Posterior cingulate gyrus (tissue), 11 donors: Measurements from ENCODE around the gene PGBD5.

ENCODE experiments used
- DNase-seq, 10 donors: peaks; one replicate each; pipeline versions ENCODE4 v3.0.0 to v3.0.0-alpha.2; 2020 to 2021; ENCODE audit warnings: mixed read lengths in 3 of 10
- intact Hi-C: fragments of 100-400 bp; cut with DNase I; formaldehyde crosslinking; loops from one replicate; pipeline ENCODE4 v1.15.1; 2023

The PGBD5 gene

DNA sequence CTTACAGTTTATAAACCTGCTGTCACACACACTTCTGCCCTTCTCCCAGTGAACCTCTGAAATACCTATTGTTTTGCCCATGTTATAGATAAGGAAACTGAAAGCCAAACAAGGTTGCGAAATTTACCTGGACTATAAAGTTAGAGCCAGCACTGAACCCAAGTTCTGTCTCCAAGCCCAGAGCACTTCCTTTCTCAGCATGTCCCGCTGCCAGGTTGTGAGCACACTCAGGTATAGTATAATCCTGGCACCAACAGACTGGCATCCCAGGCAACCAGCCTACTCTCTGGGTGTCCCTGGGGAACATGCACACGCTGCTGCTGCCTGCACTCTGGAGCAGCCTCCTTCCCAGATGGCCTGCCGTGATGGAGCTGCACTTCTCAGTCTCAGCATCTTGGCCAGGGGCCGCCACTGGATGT, 45.1 kb downstream of the PGBD5 start:
- intact Hi-C loops, result no loop called here
- peak in 7 of 10 donors; percentile 42 to 93 (median 69) for DNase-seq

- DNase-seq, result no peak
- intact Hi-C loops, result no loop called here
Observed at GRCh38 chr1:230379928-230380327, 46.2 kb downstream of the PGBD5 start.

- intact Hi-C loops, result no loop called here
- DNase-seq, result no peak
Observed at GRCh38 chr1:230379462-230379861, 46.7 kb downstream of the PGBD5 start.

DNA sequence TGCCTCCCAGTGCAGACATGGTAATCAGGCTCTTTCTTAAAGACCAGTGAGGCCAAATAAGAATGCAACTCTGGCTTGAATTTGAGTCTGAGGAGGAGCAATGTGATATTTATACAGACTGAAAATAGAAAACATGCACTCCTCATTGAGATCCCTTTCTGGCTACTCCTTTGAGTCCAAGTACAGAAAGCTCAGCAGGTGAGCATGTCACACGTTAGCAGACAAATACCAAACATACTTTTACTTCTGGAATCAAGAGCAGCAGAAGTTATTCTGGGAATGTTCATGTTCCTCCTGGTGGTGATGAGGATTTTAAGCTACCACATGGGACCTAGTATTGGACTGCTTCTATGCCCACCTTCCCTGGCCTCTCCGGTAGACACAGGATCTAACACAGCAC, 48.3 kb downstream of the PGBD5 start:
- intact Hi-C loops, result no loop called here
- no peak for DNase-seq

DNA sequence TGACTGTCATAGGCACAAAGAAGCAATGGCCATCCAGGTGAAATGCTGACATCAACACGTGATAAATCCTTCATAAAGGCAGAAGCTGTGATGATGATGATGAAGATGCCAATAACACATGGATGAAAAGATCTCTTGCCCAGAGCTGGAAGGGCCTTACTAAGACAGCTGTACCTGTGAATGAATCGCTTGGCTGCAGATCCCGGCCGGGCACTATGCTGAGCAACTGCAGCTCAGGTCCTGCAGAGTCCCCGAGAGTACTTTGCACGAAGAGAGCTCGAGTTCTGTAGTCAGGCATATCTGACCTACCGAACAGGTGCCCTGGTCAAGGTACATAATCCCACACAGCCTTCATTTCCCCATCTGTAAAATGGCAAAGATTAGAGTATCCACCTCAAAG, 48.8 kb downstream of the PGBD5 start:
- peak in 2 of 10 donors; percentile 74 to 77 for DNase-seq
- intact Hi-C loops, result no loop called here

- intact Hi-C loops, result no loop called here
- DNase-seq, result peak in 2 of 10 donors; percentile 55 to 89
Observed at GRCh38 chr1:230376296-230376695, 49.8 kb downstream of the PGBD5 start.

- intact Hi-C loops, result no loop called here
- DNase-seq, result peak in 8 of 10 donors; percentile 45 to 91 (median 50)
Observed at GRCh38 chr1:230375780-230376179, 50.4 kb downstream of the PGBD5 start.

- DNase-seq, result no peak
- intact Hi-C loops, result no loop called here
Observed at GRCh38 chr1:230375147-230375546, 51.0 kb downstream of the PGBD5 start.

GRCh38 chr1:230371923-230372703, 54.0 kb downstream of the PGBD5 start:
- intact Hi-C loops, result no loop called here
- DNase-seq, result peak in 1 of 10 donors; percentile 22

DNA sequence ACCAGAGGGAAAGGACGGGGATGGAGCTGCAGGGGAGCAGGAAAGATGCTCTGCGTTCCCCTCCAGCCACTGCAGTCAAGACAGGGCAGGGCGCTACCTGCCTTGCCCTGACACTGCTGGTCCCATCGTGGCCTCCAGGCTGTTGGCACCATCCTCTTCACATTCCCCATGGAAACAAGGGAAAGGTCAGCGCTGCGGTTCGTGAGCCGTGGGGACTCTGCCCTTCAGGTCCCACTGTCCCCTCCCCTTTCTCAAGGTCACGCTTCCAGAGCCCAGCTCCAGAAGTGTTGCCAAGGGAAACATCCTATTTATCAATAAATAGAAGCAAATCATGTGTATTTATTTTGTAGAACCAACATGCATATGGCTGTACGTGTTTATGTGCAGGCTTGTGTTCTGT, 56.0 kb downstream of the PGBD5 start:
- no peak for DNase-seq
- intact Hi-C loops, result no loop called here

- intact Hi-C loops, result no loop called here
- DNase-seq, result peak in 1 of 10 donors; percentile 28
Observed at GRCh38 chr1:230368871-230369270, 57.3 kb downstream of the PGBD5 start.

GRCh38 chr1:230368363-230368762, 57.8 kb downstream of the PGBD5 start:
- peak in 2 of 10 donors; percentile 31 to 72 for DNase-seq
- intact Hi-C loops, result no loop called here

GRCh38 chr1:230366504-230366915, 59.6 kb downstream of the PGBD5 start:
- peak in 5 of 10 donors; percentile 42 to 90 (median 85) for DNase-seq

GRCh38 chr1:230365723-230366307, 60.3 kb downstream of the PGBD5 start:
- peak in 2 of 10 donors; percentile 27 to 60 for DNase-seq

More at GRCh38 chr1:230366504-230366915, 59.6 kb downstream of the PGBD5 start:
- intact Hi-C loops, result no loop called here

GRCh38 chr1:230362949-230363348, 63.2 kb downstream of the PGBD5 start:
- peak in 1 of 10 donors; percentile 66 for DNase-seq
- intact Hi-C loops, result no loop called here

More at GRCh38 chr1:230365723-230366307, 60.3 kb downstream of the PGBD5 start:
- intact Hi-C loops, result no loop called here

- intact Hi-C loops, result no loop called here
- peak in 1 of 10 donors; percentile 70 for DNase-seq
Observed at GRCh38 chr1:230361941-230362340, 64.2 kb downstream of the PGBD5 start.

GRCh38 chr1:230359992-230360668, 66.0 kb downstream of the PGBD5 start:
- intact Hi-C loops, result loop anchor here (5.0 kb wide), 1 partner anchor 67 kb away; the partner anchor contains the start of gene PGBD5
- peak in 1 of 10 donors; percentile 26 for DNase-seq

- peak in 4 of 10 donors; percentile 58 to 90 (median 82) for DNase-seq
- intact Hi-C loops, result loop anchor here (5.0 kb wide), 1 partner anchor 70 kb away; the partner anchor contains the start of gene PGBD5
Observed at GRCh38 chr1:230356869-230357794, 69.0 kb downstream of the PGBD5 start.

DNA sequence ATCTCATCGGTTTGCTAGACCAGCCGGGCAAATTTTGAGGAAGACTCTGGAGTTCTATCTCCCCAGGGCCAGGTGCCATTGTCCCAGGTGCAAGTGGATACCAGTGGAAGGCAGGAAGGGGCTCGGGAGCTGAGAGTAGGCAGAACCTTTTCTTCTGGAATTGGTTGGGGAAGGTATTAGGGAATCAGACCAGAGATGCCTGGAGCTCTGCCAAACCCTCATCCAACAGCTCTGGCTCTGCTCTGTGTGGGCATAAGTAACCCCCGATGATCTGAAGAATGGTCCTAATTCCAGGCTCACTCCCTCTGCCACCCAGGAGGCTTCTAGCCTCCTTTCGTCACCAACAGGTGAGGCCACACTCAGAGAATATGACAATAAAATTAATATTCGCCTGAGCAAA, 69.9 kb downstream of the PGBD5 start:
- DNase-seq, result no peak
- intact Hi-C loops, result loop anchor here (5.0 kb wide), 1 partner anchor 71 kb away; the partner anchor contains the start of gene PGBD5

DNA sequence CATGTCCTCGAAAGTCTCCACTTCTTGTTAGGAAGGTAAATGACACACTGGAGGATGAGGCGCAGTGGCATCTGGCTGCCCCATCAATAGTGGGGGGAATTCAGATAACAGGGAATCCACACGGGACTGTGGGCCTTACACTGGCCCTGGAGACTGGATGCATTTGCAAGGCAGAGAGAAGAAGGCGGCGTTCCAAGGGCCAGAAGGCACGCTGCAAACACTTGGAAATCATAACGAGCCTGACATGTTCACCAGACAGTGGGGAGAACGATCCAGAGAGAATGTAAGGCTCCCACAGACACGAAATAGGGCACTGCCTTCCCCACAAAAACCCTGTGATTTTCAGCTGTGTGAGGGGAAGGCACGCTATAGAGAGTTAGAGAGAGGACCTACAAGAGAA, 70.5 kb downstream of the PGBD5 start:
- intact Hi-C loops, result loop anchor here (5.0 kb wide), 1 partner anchor 72 kb away; the partner anchor contains the start of gene PGBD5
- DNase-seq, result peak in 1 of 10 donors; percentile 81
